Calu3 (cell line): ENCODE results near the gene SULT1A2. TPM values are rescaled to one million over a fixed set of nuclear protein-coding genes. Genes with fewer than 3 reads are reported as not detected.

Experiments
- total RNA-seq: library from RNA; stranded (reverse); gene quantifications from 2 replicates; pipeline ENCODE4 v1.2.3, GENCODE V29; 2022

The SULT1A2 gene
- total RNA-seq, 1 experiment from 2014 or later: 1.9 TPM

Other genes with a start within 250 kb of the SULT1A2 start
- 2.5 and 2.6 TPM in 2 replicates for gene NPIPB6, start 233.5 kb downstream of the SULT1A2 start, total RNA-seq
- gene EIF3CL, start 193.2 kb downstream of the SULT1A2 start, total RNA-seq: 146 and 151 TPM in 2 replicates
- gene NPIPB7, start 124.7 kb downstream of the SULT1A2 start, total RNA-seq: not detected in 2 replicates
- 31.8 and 33.5 TPM in 2 replicates for gene CLN3, start 105.0 kb downstream of the SULT1A2 start, total RNA-seq
- gene APOBR, start 102.4 kb downstream of the SULT1A2 start, total RNA-seq: 0.14 TPM in 1 of 2 replicates, not detected in the other
- not detected in 2 replicates for gene IL27, start 90.2 kb downstream of the SULT1A2 start, total RNA-seq
- gene NUPR1, start 58.1 kb downstream of the SULT1A2 start, total RNA-seq: 0.27 and 0.73 TPM in 2 replicates
- gene SGF29, start 43.1 kb downstream of the SULT1A2 start, total RNA-seq: 27.9 and 31.0 TPM in 2 replicates
- gene SULT1A1, start 13.0 kb upstream of the SULT1A2 start, total RNA-seq: 14.0 and 15.0 TPM in 2 replicates
- gene NPIPB8, start 41.0 kb upstream of the SULT1A2 start, total RNA-seq: 1.2 and 1.8 TPM in 2 replicates
- gene EIF3C, start 114.4 kb upstream of the SULT1A2 start, total RNA-seq: 1,403 and 1,537 TPM in 2 replicates
- 5.2 and 7.0 TPM in 2 replicates for gene NPIPB9, start 154.7 kb upstream of the SULT1A2 start, total RNA-seq
- 276 and 286 TPM in 2 replicates for gene ATXN2L, start 225.9 kb upstream of the SULT1A2 start, total RNA-seq
- 273 and 286 TPM in 2 replicates for gene TUFM, start 249.3 kb upstream of the SULT1A2 start, total RNA-seq